GM23338 (cell line): Measurements from ENCODE around the gene MPZL1. TPM values are rescaled to one million over a fixed set of nuclear protein-coding genes. Genes with fewer than 3 reads are reported as not detected.

Experiments
- ATAC-seq: fragments of 200-7000 bp; cut with Tn5 transposase; 3 replicates; pipeline ENCODE4 v1.9.1; 2020
- DNase-seq: peaks from one replicate; pipeline ENCODE4 v3.0.0-alpha.2; 2015; ENCODE audit warnings: low spot score
- H2AFZ ChIP-seq: fragments of 200-600 bp; sonication (generic); 2 replicates; pipeline ENCODE4 v1.8.0; 2016; ENCODE audit warnings: antibody characterized with exemption, mild to moderate bottlenecking, moderate library complexity
- H3F3A ChIP-seq: fragments of 200-600 bp; sonication (generic); replicated peaks from 2 replicates; pipeline ENCODE4 v1.8.0; 2017; ENCODE audit warnings: antibody characterized with exemption, mixed run types, low read depth
- H3K27ac ChIP-seq: fragments of 200-600 bp; sonication (generic); 2 replicates; pipeline ENCODE4 v1.6.1; 2016; ENCODE audit warnings: low read depth
- H3K27me3 ChIP-seq: fragments of 200-600 bp; sonication (generic); 2 replicates; pipeline ENCODE4 v1.8.0; 2016; ENCODE audit warnings: mild to moderate bottlenecking, mixed run types, moderate library complexity; ENCODE audit not compliant: insufficient read depth
- H3K36me3 ChIP-seq: fragments of 200-600 bp; sonication (generic); 2 replicates; pipeline ENCODE4 v1.8.0; 2016; ENCODE audit warnings: mild to moderate bottlenecking; ENCODE audit not compliant: insufficient read depth
- H3K4me1 ChIP-seq: fragments of 200-600 bp; sonication (generic); 2 replicates; pipeline ENCODE4 v1.8.0; 2016; ENCODE audit warnings: mild to moderate bottlenecking, moderate library complexity; ENCODE audit not compliant: insufficient read depth
- H3K4me2 ChIP-seq: fragments of 200-600 bp; sonication (generic); 2 replicates; pipeline ENCODE4 v1.7.1; 2017; ENCODE audit warnings: mixed run types
- H3K4me3 ChIP-seq: fragments of 200-600 bp; sonication (generic); 2 replicates; pipeline ENCODE4 v1.6.1; 2016; ENCODE audit warnings: mixed run types
- H3K79me2 ChIP-seq: fragments of 200-600 bp; sonication (generic); replicated peaks from 2 replicates; pipeline ENCODE4 v1.8.0; 2017; ENCODE audit warnings: mild to moderate bottlenecking; ENCODE audit not compliant: insufficient read depth
- H3K9me2 ChIP-seq: fragments of 200-600 bp; sonication (generic); 2 replicates; pipeline ENCODE4 v1.8.0; 2017; ENCODE audit not compliant: insufficient read depth
- H4K20me1 ChIP-seq: fragments of 200-600 bp; sonication (generic); replicated peaks from 2 replicates; pipeline ENCODE4 v1.8.0; 2017; ENCODE audit warnings: mild to moderate bottlenecking; ENCODE audit not compliant: insufficient read depth
- H3K27ac Mint-ChIP-seq: 2 replicates; pipeline ENCODE4 v1.8.0; 2020; ENCODE audit warnings: inconsistent platforms, mild to moderate bottlenecking, moderate library complexity, mixed read lengths
- H3K27me3 Mint-ChIP-seq: 3 replicates; pipeline ENCODE4 v1.8.0; 2022; ENCODE audit warnings: low read depth, mild to moderate bottlenecking, moderate library complexity, mixed read lengths, inconsistent platforms; ENCODE audit not compliant: insufficient read depth, poor library complexity
- H3K36me3 Mint-ChIP-seq: 3 replicates; pipeline ENCODE4 v1.8.0; 2021; ENCODE audit warnings: low read depth, mild to moderate bottlenecking, inconsistent platforms, moderate library complexity, mixed read lengths
- H3K4me1 Mint-ChIP-seq: 3 replicates; pipeline ENCODE4 v1.8.0; 2020; ENCODE audit warnings: mild to moderate bottlenecking, inconsistent platforms, mixed read lengths
- H3K4me3 Mint-ChIP-seq: 3 replicates; pipeline ENCODE4 v1.8.0; 2021; ENCODE audit warnings: moderate library complexity, mild to moderate bottlenecking, inconsistent platforms, mixed read lengths
- H3K9me3 Mint-ChIP-seq: 3 replicates; pipeline ENCODE4 v1.8.0; 2020; ENCODE audit warnings: moderate library complexity, mild to moderate bottlenecking, inconsistent platforms, mixed read lengths
- CREB1 ChIP-seq: fragments of 250-450 bp; sonication (Bioruptor Pico); IDR thresholded peaks from 2 replicates; pipeline ENCODE4 v1.5.0; 2020; ENCODE audit warnings: low read depth, mild to moderate bottlenecking, moderate library complexity
- EZH2 ChIP-seq: fragments of 200-600 bp; sonication (generic); IDR thresholded peaks from one replicate; pipeline ENCODE4 v1.8.0; 2017; ENCODE audit warnings: antibody characterized with exemption, mild to moderate bottlenecking, low read depth; ENCODE audit not compliant: unreplicated experiment
- EZH2phosphoT487 ChIP-seq: fragments of 200-600 bp; sonication (generic); IDR thresholded peaks from one replicate; pipeline ENCODE4 v1.8.1; 2018; ENCODE audit warnings: antibody characterized with exemption; ENCODE audit not compliant: unreplicated experiment
- JUNB ChIP-seq: IDR thresholded peaks from one replicate; pipeline ENCODE4 v1.6.1; 2016; ENCODE audit warnings: antibody characterized with exemption; ENCODE audit not compliant: unreplicated experiment
- POLR2AphosphoS5 ChIP-seq: IDR thresholded peaks from 2 replicates; pipeline ENCODE4 v1.6.1; 2016; ENCODE audit warnings: antibody characterized with exemption, low read depth
- REST ChIP-seq: IDR thresholded peaks from one replicate; pipeline ENCODE4 v1.6.1; 2018; ENCODE audit warnings: antibody characterized with exemption; ENCODE audit not compliant: unreplicated experiment
- ZNF114 ChIP-seq: fragments of 250-450 bp; sonication (Bioruptor Pico); IDR thresholded peaks from 2 replicates; pipeline ENCODE4 v1.5.0; 2020; ENCODE audit warnings: mild to moderate bottlenecking, moderate library complexity
- ZNF331 ChIP-seq: fragments of 250-450 bp; sonication (Bioruptor Pico); IDR thresholded peaks from 2 replicates; pipeline ENCODE4 v1.5.0; 2020; ENCODE audit warnings: low read depth, mild to moderate bottlenecking, moderate library complexity
- polyA plus RNA-seq: library from polyadenylated mRNA; unstranded; fragments of >200 nt; fragmentation: Nextera tagmentation; extraction: Ambion mirVana; gene quantifications from 2 replicates; pipeline ENCODE4 v1.2.1, GENCODE V29; 2016
- total RNA-seq: library from RNA; depleted of rRNA; stranded (reverse); fragments of >200 nt; shearing (Covaris generic); gene quantifications from 2 replicates; pipeline ENCODE4 v1.2.3, GENCODE V29; 2014
- TF ChIP-seq, protein P1 (sequence below), 2 experiments: fragments of 200-600 bp in 1 of 2; sonication (generic) in 1 of 2; conservative IDR thresholded peaks; 2 replicates each; pipeline versions ENCODE4 v1.5.1 to v1.6.1; 2016 to 2017; ENCODE audit warnings: antibody characterized with exemption in 2 of 2, low read depth in 2 of 2, mild to moderate bottlenecking in 2 of 2, moderate library complexity in 1 of 2

Gene MPZL1
- total and polyA plus RNA-seq, 2 experiments from 2014 or later: 35.1 to 85.1 TPM

DNA sequence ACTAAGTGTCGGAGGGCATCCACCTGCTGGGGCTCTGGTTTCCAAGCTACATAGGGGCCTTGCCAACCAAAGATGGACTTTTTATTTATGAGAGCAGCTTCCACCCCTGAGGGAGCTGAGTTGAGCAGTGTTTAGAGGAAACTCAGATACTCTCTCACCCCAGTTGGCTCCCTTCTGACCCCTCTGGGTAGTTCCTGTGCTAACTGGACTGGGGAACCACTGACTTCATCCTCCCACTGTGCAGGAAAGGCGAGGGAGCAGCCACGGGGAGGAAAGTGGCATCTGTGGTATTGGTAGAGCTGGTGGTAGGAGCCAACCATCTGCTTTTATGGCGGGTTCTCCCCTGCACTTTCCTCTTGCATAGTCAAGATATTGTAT lies 70.4 kb downstream of the MPZL1 start (continued):
- TF ChIP-seq REST: no peak
- no peak for TF ChIP-seq EZH2phosphoT487
- no peak for TF ChIP-seq POLR2AphosphoS5
- no peak for TF ChIP-seq ZNF114 (CRISPR knock-in tag)
- TF ChIP-seq, protein P1, sequence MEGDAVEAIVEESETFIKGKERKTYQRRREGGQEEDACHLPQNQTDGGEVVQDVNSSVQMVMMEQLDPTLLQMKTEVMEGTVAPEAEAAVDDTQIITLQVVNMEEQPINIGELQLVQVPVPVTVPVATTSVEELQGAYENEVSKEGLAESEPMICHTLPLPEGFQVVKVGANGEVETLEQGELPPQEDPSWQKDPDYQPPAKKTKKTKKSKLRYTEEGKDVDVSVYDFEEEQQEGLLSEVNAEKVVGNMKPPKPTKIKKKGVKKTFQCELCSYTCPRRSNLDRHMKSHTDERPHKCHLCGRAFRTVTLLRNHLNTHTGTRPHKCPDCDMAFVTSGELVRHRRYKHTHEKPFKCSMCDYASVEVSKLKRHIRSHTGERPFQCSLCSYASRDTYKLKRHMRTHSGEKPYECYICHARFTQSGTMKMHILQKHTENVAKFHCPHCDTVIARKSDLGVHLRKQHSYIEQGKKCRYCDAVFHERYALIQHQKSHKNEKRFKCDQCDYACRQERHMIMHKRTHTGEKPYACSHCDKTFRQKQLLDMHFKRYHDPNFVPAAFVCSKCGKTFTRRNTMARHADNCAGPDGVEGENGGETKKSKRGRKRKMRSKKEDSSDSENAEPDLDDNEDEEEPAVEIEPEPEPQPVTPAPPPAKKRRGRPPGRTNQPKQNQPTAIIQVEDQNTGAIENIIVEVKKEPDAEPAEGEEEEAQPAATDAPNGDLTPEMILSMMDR (conservative IDR thresholded peaks at IDR 0.05; ENCODE audit: low read depth in 2 of 2): no peak

GRCh38 chr1:167794043-167794442 lies 72.3 kb downstream of the MPZL1 start:
- Histone ChIP-seq H3K79me2 (no peaks in the 10 kb centered on the region), H3K4me1 (peaks cover 17% of the 10 kb centered on the region), H3K4me3 (no peak overlapping the region), H3K4me2 (no peak overlapping the region), H3K9me2 (no peaks in the 10 kb centered on the region), H3F3A (no peaks in the 10 kb centered on the region), H3K27me3 (no peaks in the 10 kb centered on the region), H3K27ac (no peak overlapping the region; the same call in 1 of the 2 replicates), H2AFZ (no peak overlapping the region), H4K20me1 (0 out of 2 replicates have a peak, but pooled peaks cover 3% of the 10 kb centered on the region), H3K36me3 (peaks cover 4% of the 10 kb centered on the region; the same call in 1 of the 2 replicates)
- H3K4me1 Mint-ChIP-seq: peaks cover 15% of the 10 kb centered on the region
- H3K36me3 Mint-ChIP-seq: peaks cover 24% of the 10 kb centered on the region
- H3K4me3 Mint-ChIP-seq: no peak overlapping the region
- ATAC-seq: no peak
- DNase-seq: no peak
- no peak overlapping the region for H3K27ac Mint-ChIP-seq
- no peaks in the 10 kb centered on the region; the same call in 2 of the 3 replicates for H3K9me3 Mint-ChIP-seq
- TF ChIP-seq EZH2 (no peak), ZNF331 (CRISPR knock-in tag) (no peak), REST (no peak), EZH2phosphoT487 (no peak), POLR2AphosphoS5 (no peak), JUNB (no peak), CREB1 (CRISPR knock-in tag) (no peak)
- TF ChIP-seq, protein P1 (conservative IDR thresholded peaks at IDR 0.05; ENCODE audit: low read depth in 2 of 2): no peak
- H3K27me3 Mint-ChIP-seq: peaks cover 2% of the 10 kb centered on the region
